Stimulated activated CD4-positive, alpha-beta T cell treated with anti-CD3 and anti-CD28 coated beads, Interleukin-2, amount 100 ng/mL, for 4 hours (primary cell): ENCODE data around the gene FOXC2.
A peak's percentile ranks its signal among the peaks of the same experiment; 100 is the strongest.

Experiments used
- DNase-seq: peaks from one replicate; pipeline ENCODE4 v3.0.0-alpha.2; 2020; ENCODE audit warnings: low read depth

Gene FOXC2

DNA sequence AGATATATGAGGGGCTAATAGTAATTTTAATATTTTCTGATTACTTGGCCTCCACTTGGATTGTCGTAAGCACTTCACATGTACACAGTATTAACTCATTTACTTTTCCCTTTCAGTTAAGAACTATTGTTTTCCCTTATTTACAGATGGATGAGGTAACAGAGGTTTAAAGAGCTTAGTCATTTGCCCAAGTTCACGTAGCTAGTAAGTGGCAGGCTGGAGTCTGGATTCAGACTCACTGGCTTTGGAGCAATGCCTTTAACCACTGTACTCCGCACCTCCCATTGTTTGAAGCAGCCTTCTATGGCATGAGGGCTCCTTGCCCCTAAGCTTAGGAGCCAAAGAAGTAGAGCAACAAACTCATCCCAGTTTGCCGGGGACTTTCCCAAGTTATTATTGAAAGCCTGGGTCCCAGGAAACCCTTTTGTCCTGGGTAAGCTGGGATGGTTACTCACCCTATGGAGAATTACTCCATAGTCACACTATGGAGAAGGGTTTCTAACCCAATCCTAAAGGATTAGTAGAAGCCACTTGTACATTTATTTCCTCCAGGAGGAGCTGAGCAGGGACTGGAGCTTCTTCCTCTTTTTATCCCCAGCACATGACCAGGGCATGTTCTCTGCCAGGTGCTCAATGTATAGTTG is 24.0 kb downstream of the FOXC2 start:
- DNase-seq, result no peak

DNA sequence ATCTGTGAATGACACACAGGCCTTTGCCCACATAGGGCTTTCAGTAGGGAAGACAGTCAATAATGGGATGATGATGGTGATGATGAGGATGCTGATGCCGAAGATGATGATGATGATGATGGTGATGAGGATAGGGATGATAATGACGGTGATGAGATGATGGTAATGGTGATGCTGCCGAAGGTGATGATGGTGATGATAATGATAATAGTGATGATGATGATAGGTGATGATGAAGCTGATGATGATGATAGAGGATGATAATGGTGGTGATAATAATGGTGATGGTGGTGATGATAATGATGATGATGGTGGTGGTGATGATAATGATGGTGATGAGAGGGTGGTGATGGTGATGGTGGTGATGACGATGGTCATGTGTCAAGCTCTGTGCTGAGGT is 24.6 kb downstream of the FOXC2 start:
- no peak for DNase-seq

DNA sequence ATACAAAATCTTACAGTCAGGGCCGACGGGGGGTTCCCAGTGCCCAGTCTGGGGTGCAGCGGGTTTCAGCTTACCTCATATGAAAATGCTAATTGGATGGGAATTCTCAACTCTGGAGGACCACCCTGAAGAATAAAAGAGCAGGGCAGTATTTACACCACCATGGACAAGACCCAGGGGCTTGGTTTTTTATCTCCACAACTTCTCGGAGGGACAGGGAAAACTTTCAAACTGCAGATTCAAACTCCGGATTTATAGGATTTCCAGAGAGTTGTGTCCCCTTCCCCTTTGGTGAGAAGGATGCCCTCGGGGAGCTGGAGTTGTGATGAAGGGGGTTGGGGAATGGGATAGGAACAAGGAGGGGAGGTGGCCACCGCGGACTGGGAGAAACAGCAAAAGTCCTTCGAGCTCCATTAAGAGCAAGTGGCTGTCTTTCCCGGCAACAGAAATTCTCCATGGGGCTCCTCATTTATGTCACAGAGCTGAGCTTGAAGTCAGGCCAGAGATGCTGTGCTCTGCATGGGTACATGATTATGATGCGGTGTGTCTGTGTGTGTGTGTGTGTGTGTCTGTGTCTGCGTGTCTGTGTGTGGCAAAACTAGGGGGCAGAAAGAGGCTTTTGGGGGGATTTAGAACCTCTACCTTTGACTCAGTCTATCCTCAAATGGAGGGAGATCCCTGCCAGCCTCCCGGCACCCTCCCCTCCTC is 27.4 kb downstream of the FOXC2 start:
- DNase-seq, result no peak

GRCh38 chr16:86594721-86595120 is 28.1 kb downstream of the FOXC2 start:
- no peak for DNase-seq

DNA sequence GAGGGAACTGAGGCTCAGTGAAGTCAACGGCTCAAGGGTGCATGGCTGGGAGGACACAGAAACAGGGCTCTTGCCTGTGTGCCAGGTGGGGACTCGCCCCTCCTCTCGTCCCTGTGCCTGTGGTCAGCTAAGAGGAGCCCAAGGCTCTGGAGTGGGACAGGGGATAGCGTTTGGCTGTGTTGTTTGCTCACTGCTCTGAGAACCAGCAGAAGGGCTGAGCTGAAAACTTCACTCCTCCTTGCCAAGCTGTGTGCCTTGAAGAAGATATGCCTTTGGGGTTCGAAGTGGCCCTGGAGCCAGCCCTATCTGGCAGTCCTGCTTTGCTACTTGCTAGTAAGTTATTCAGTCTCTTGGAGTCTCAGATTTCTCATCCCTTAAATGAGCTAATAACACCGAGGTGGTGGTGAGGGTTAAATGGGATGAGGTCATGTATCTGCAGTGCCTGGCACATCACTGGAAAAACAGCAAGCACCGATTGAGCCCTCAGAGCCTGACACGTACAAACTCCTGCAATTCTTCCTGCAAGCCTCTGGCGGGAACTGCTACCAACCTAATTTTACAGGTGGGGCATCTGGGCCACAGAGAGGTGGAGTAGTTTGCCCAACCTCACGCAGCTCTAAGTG is 29.5 kb downstream of the FOXC2 start:
- no peak for DNase-seq

GRCh38 chr16:86597126-86597879 is 30.7 kb downstream of the FOXC2 start:
- DNase-seq, result no peak

GRCh38 chr16:86597880-86598606 is 31.4 kb downstream of the FOXC2 start:
- DNase-seq, result no peak

DNA sequence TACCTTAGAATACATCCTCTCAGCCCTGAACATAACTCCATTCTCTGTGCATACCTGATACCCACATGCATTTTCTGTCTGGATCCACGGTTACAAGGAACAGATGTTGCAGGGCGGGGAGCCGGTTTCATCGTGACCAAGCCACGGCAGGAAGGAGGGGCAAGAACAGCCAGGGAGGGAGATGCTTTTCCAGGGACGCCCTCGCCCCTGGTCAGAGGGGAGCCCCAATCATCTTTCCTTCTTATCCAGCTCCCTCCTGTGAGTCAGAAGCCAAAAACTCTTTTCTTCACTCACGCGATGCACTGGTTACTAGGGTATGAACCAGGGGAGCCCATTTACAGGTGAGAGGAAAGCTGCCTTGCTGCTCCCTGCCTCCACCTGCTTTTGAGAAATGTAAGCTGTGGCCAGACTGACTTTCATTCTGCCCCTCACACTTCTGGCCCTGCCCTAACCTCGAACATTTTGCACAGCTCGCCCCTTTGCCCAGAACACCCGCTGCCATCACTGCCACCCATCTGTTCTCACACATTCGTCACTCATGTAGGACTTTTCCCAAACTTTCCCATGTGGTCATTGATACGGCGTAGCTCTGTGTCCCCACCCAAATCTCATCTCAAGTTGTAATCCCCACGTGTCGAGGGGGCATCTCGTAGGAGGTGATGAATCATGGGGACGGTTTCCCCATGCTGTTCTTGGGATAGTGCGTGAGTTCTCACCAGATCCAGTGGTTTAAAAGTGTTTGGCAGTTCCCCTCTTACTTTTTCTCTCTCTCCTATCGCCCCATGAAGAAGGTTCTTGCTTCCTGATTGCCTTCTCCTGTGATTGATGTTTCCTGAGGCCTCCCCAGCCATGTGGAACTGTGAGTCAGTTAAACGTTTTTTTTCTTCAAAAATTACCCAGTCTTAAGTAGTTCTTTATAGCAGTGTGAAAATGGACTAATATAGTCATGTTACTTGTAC is 32.3 kb downstream of the FOXC2 start:
- no peak for DNase-seq

GRCh38 chr16:86601356-86601755 is 34.7 kb downstream of the FOXC2 start:
- DNase-seq, result no peak

- no peak for DNase-seq
Observed at GRCh38 chr16:86602521-86602920, 35.9 kb downstream of the FOXC2 start.

- peak; percentile 35 for DNase-seq
Observed at GRCh38 chr16:86604436-86605193, 38.0 kb downstream of the FOXC2 start.

GRCh38 chr16:86605950-86606349 is 39.3 kb downstream of the FOXC2 start:
- DNase-seq, result no peak

DNA sequence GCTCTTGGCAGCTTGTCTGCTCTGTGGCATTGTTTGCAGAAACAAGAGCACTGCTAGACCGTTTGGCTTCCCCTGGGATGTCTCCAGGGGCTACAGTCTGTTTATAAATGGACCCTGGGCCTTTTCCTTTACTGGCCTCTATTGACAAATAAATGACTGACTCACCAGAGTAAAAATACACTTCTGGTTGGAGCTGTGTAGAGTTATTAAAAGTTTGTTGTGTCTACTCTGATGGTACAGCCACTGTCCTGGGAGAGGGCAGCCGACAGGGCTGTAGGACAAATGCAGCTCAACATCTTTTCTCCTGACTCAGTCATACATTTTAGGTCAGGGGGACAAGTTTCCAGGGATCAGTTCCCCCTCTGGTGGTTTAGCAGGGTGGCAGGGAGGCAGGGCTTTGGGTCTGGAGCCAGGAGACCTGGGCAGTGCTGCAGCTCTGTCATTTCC is 41.7 kb downstream of the FOXC2 start:
- DNase-seq, result no peak

- DNase-seq, result no peak
Observed at GRCh38 chr16:86609115-86609514, 42.5 kb downstream of the FOXC2 start.

GRCh38 chr16:86609661-86610060 is 43.0 kb downstream of the FOXC2 start:
- no peak for DNase-seq

- DNase-seq, result no peak
Observed at GRCh38 chr16:86610779-86611524, 44.3 kb downstream of the FOXC2 start.

DNA sequence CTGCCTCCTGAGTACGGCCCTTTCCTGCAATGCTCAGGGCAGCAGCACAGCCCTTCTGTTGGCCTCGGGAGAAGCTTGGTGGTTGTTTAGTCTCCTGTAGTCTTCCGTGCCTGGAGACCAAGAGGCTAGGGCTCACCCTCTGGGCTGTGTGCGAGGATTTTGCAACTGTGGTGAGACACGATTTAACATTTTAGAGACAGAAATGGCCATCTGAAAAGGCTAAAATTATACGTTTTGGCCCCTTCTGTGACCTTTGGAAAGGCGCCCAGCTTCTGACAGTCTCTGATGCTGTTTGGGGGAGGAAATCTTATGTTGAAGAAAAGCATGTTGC is 44.9 kb downstream of the FOXC2 start:
- no peak for DNase-seq

GRCh38 chr16:86611941-86612340 is 45.3 kb downstream of the FOXC2 start:
- no peak for DNase-seq

- no peak for DNase-seq
Observed at GRCh38 chr16:86614699-86615098, 48.1 kb downstream of the FOXC2 start.
